PC-3 (cell line): ENCODE measurements around the gene TSPEAR. TPM values are rescaled to one million over a fixed set of nuclear protein-coding genes. Genes with fewer than 3 reads are reported as not detected.

Experiments
- ATAC-seq: fragments of 200-7000 bp; cut with Tn5 transposase; 2 replicates; pipeline ENCODE4 v1.9.1; 2020; ENCODE audit warnings: mild to moderate bottlenecking, moderate library complexity
- BruUV-seq: library from RNA; stranded (reverse); fragments of 400-500 nt; replicated peaks from 2 replicates; lab custom pipeline; 2021; lab: Mats Ljungman, UMichigan
- CTCF ChIA-PET: fragments of 300-600 bp; sonication (Branson Sonifier 250); formaldehyde crosslinking; loops from one replicate; lab custom pipeline; 2022; ENCODE audit warnings: antibody characterized with exemption; lab: Charles Lee
- POLR2A ChIA-PET: fragments of 300-600 bp; sonication (Branson Sonifier 250); formaldehyde crosslinking; loops from one replicate; lab custom pipeline; 2022; ENCODE audit warnings: antibody characterized with exemption; ENCODE audit not compliant: unreplicated experiment; lab: Charles Lee
- DNase-seq: peaks from one replicate; pipeline ENCODE4 v3.0.0-alpha.2; 2015
- H2AFZ ChIP-seq: fragments of 300-600 bp; sonication (generic); 2 replicates; pipeline ENCODE4 v1.6.0; 2016; ENCODE audit warnings: antibody characterized with exemption, low read length
- H3F3A ChIP-seq: fragments of 300-600 bp; sonication (generic); one replicate; pipeline ENCODE4 v1.6.0; 2017; ENCODE audit warnings: antibody characterized with exemption, low read length, control low read depth, mild to moderate bottlenecking; ENCODE audit not compliant: unreplicated experiment
- H3K27ac ChIP-seq: fragments of 300-600 bp; sonication (generic); 2 replicates; pipeline ENCODE4 v1.5.1; 2016; ENCODE audit warnings: mild to moderate bottlenecking, low read length
- H3K27me3 ChIP-seq: fragments of 300-600 bp; sonication (generic); 2 replicates; pipeline ENCODE4 v1.6.1; 2016; ENCODE audit warnings: low read length, mixed read lengths
- H3K36me3 ChIP-seq: fragments of 300-600 bp; sonication (generic); 2 replicates; pipeline ENCODE4 v1.6.1; 2016; ENCODE audit warnings: low read depth, mixed run types, low read length, mixed read lengths
- H3K4me1 ChIP-seq: fragments of 300-600 bp; sonication (generic); 2 replicates; pipeline ENCODE4 v1.5.1; 2016; ENCODE audit warnings: low read length; ENCODE audit not compliant: insufficient read depth
- H3K4me2 ChIP-seq: fragments of 300-600 bp; sonication (generic); 2 replicates; pipeline ENCODE4 v1.6.0; 2016; ENCODE audit warnings: low read length
- H3K4me3 ChIP-seq: fragments of 300-600 bp; sonication (generic); 2 replicates; pipeline ENCODE4 v1.5.1; 2016; ENCODE audit warnings: mild to moderate bottlenecking, low read length, mixed read lengths
- H3K79me2 ChIP-seq: fragments of 300-600 bp; sonication (generic); 2 replicates; pipeline ENCODE4 v1.6.1; 2017; ENCODE audit warnings: low read length, mixed read lengths
- H3K9ac ChIP-seq: fragments of 300-600 bp; sonication (generic); 2 replicates; pipeline ENCODE4 v1.6.0; 2016; ENCODE audit warnings: mild to moderate bottlenecking, low read length
- H3K9me2 ChIP-seq: fragments of 300-600 bp; sonication (generic); replicated peaks from 2 replicates; pipeline ENCODE4 v1.6.1; 2016; ENCODE audit warnings: mixed run types, low read length, mixed read lengths
- H3K9me3 ChIP-seq: fragments of 300-600 bp; sonication (generic); 2 replicates; pipeline ENCODE4 v1.6.1; 2016; ENCODE audit warnings: low read length, mixed read lengths
- H4K20me1 ChIP-seq: fragments of 300-600 bp; sonication (generic); 2 replicates; pipeline ENCODE4 v1.6.1; 2016; ENCODE audit warnings: low read length, mixed read lengths
- CTCF ChIP-seq: fragments of 300-600 bp; sonication (generic); conservative IDR thresholded peaks from 2 replicates; pipeline ENCODE4 v1.5.1; 2017; ENCODE audit warnings: antibody characterized with exemption, low read depth, mild to moderate bottlenecking, low read length
- EZH2 ChIP-seq: fragments of 300-600 bp; sonication (generic); IDR thresholded peaks from one replicate; pipeline ENCODE4 v1.6.1; 2017; ENCODE audit warnings: antibody characterized with exemption, mild to moderate bottlenecking, low read length; ENCODE audit not compliant: unreplicated experiment
- EZH2phosphoT487 ChIP-seq: fragments of 300-600 bp; sonication (generic); IDR thresholded peaks from 2 replicates; pipeline ENCODE4 v1.6.1; 2018; ENCODE audit warnings: mild to moderate bottlenecking, antibody characterized with exemption, low read length, borderline replicate concordance
- intact Hi-C: fragments of 100-400 bp; cut with micrococcal nuclease; formaldehyde crosslinking; loops from 2 replicates; pipeline ENCODE4 v1.9.0; 2023
- total RNA-seq: library from RNA; depleted of rRNA; stranded (reverse); fragments of >200 nt; gene quantifications from 2 replicates; pipeline ENCODE4 v1.2.3, GENCODE V29; 2014

TSPEAR gene
- total RNA-seq, 1 experiment from 2014 or later, result 2.1 TPM

- Histone ChIP-seq H3K4me3 (no peak overlapping the region), H3K9me3 (no peaks in the 10 kb centered on the region), H3K79me2 (no peaks in the 10 kb centered on the region), H3K4me1 (no peaks in the 10 kb centered on the region), H4K20me1 (no peaks in the 10 kb centered on the region), H2AFZ (no peak overlapping the region), H3F3A (no peaks in the 10 kb centered on the region), H3K27ac (no peak overlapping the region), H3K9ac (no peak overlapping the region), H3K27me3 (no peaks in the 10 kb centered on the region), H3K4me2 (no peak overlapping the region), H3K9me2 (no peaks in the 10 kb centered on the region), H3K36me3 (no peaks in the 10 kb centered on the region)
- intact Hi-C loops, result no loop called here
- BruUV-seq, result no TSS peak
- ATAC-seq, result no peak
- ChIA-PET CTCF (no interaction called here), POLR2A (no interaction called here)
- DNase-seq, result no peak
- TF ChIP-seq EZH2 (no peak), CTCF (no peak), EZH2phosphoT487 (no peak)
Measured at GRCh38 chr21:44532712-44533111, 178.7 kb downstream of the TSPEAR start.

GRCh38 chr21:44531606-44532564 is 179.5 kb downstream of the TSPEAR start:
- BruUV-seq, result no TSS peak
- ChIA-PET CTCF (no interaction called here), POLR2A (no interaction called here)
- no peak for TF ChIP-seq CTCF
- no peak for TF ChIP-seq EZH2phosphoT487
- no peak for TF ChIP-seq EZH2
- Histone ChIP-seq H4K20me1 (no peaks in the 10 kb centered on the region), H3K4me3 (no peak overlapping the region), H3K27ac (no peak overlapping the region), H3K36me3 (no peaks in the 10 kb centered on the region), H3K9me3 (no peaks in the 10 kb centered on the region), H3K4me1 (no peaks in the 10 kb centered on the region), H3K79me2 (no peaks in the 10 kb centered on the region), H2AFZ (no peak overlapping the region), H3K9me2 (no peaks in the 10 kb centered on the region), H3K27me3 (no peaks in the 10 kb centered on the region), H3K9ac (no peak overlapping the region), H3K4me2 (no peak overlapping the region), H3F3A (no peaks in the 10 kb centered on the region)
- ATAC-seq (no peak), DNase-seq (no peak)
- intact Hi-C loops, result no loop called here
